Pancreas (tissue), 10 donors: ENCODE results near the gene IL1F10. TPM values are rescaled to one million over a fixed set of nuclear protein-coding genes. Genes with fewer than 3 reads are reported as not detected.

Experiments
- ATAC-seq, 4 donors: fragments of 200-7000 bp; cut with Tn5 transposase; one replicate each; pipeline versions ENCODE4 v1.8.0 to v1.9.1; 2020; ENCODE audit warnings: mild to moderate bottlenecking in 4 of 4, moderate library complexity in 4 of 4
- DNase-seq, 6 donors: peaks; one replicate each; pipeline ENCODE4 v3.0.0-alpha.2; 2020
- FAIRE-seq: peaks from 2 replicates; lab custom pipeline; 2012; peaks lifted over from hg19 to GRCh38; lab: Jason Lieb, UNC
- H3K27ac ChIP-seq, 4 donors: fragments of 200-600 bp; sonication (generic); 1 replicate in 3 of 4; 2 replicates in 1 of 4; pipeline versions ENCODE4 v1.5.0 to v1.8.0; 2020
- H3K27me3 ChIP-seq, 4 donors: fragments of 200-600 bp; one replicate each; pipeline ENCODE4 v1.8.0; 2021
- H3K36me3 ChIP-seq, 3 donors: fragments of 200-600 bp; sonication (generic) in 1 of 3; one replicate each; pipeline versions ENCODE4 v1.5.0 to v1.8.0; 2020 to 2021
- H3K4me1 ChIP-seq, 3 donors: fragments of 200-600 bp; one replicate each; pipeline ENCODE4 v1.8.0; 2021
- H3K4me3 ChIP-seq, 4 donors: fragments of 200-600 bp; sonication (generic) in 2 of 4; one replicate each; pipeline versions ENCODE4 v1.5.0 to v1.8.0; 2020 to 2021
- H3K9me3 ChIP-seq, 4 donors: fragments of 200-600 bp; one replicate each; pipeline ENCODE4 v1.8.0; 2021
- WGBS, 2 donors: extraction: QIAGEN DNeasy Blood & Tissue Kit; methylation state at CpG; one replicate each; pipeline ENCODE4 v1.1.7; 2013; 5-methylcytosine and 5-hydroxymethylcytosine counted together
- intact Hi-C, 3 donors: fragments of 100-400 bp; cut with DNase I; formaldehyde crosslinking; loops; one replicate each; pipeline versions ENCODE4 v1.11.1 to v1.14.2; 2022
- polyA plus RNA-seq, 2 donors: library from polyadenylated mRNA; stranded (reverse); fragments of 200-250 nt; gene quantifications; one replicate each; pipeline ENCODE4 v1.2.3, GENCODE V29; 2013
- total RNA-seq, 6 donors: library from RNA; stranded (reverse); fragmentation: NEBNext Ultra II Directional in 4 of 6; extraction: Animal tissue kit (Norgen Biotek cat#: 25700) in 4 of 6; gene quantifications; one replicate each; pipeline versions ENCODE4 v1.2.1 to v1.2.4, GENCODE V29; 2021 to 2023
- TF ChIP-seq, protein P1 (sequence below), 4 donors: fragments of 200-600 bp; sonication (generic) in 3 of 4; IDR thresholded peaks; one replicate each; pipeline versions ENCODE4 v1.5.0 to v1.8.0; 2021; ENCODE audit warnings: antibody characterized with exemption in 4 of 4
- donor health status: healthy with polysubstance abuse.
- donor health status: DM: no; HTN: no; CAD: no; lungs with moderate emphysema.
- donor health status: DM: no; HTN: no; CAD: no.
- donor health status: control.
- donor health status: control.
- donor health status: Bipolar disorder and iron deficiency.
- donor health status: DM: yes; HTN: yes; CAD: no.
- donor health status: DM: no; HTN: no; CAD: no.
- donor health status: DM: no; HTN: no; CAD: no.
- donor health status: DM: yes; HTN: yes; CAD: no.

The IL1F10 gene
- total and polyA plus RNA-seq, 8 donors: not detected

GRCh38 chr2:113077921-113078320 is 10.2 kb downstream of the IL1F10 start:
- TF ChIP-seq, protein P1, sequence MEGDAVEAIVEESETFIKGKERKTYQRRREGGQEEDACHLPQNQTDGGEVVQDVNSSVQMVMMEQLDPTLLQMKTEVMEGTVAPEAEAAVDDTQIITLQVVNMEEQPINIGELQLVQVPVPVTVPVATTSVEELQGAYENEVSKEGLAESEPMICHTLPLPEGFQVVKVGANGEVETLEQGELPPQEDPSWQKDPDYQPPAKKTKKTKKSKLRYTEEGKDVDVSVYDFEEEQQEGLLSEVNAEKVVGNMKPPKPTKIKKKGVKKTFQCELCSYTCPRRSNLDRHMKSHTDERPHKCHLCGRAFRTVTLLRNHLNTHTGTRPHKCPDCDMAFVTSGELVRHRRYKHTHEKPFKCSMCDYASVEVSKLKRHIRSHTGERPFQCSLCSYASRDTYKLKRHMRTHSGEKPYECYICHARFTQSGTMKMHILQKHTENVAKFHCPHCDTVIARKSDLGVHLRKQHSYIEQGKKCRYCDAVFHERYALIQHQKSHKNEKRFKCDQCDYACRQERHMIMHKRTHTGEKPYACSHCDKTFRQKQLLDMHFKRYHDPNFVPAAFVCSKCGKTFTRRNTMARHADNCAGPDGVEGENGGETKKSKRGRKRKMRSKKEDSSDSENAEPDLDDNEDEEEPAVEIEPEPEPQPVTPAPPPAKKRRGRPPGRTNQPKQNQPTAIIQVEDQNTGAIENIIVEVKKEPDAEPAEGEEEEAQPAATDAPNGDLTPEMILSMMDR (IDR thresholded peaks at IDR 0.05): no peak
- H3K36me3 ChIP-seq: no peaks in the 10 kb centered on the region
- peak overlapping the region in 1 of 4 donors; percentile 13 for H3K27ac ChIP-seq
- WGBS, 2 donors: 76 to 88% methylated on average over 1 of the region's 1 CpG
- no peaks in the 10 kb centered on the region for H3K4me1 ChIP-seq
- ATAC-seq (peak in 1 of 4 donors; percentile 60), FAIRE-seq (no peak), DNase-seq (no peak)
- intact Hi-C loops: no loop called here
- no peaks in the 10 kb centered on the region for H3K27me3 ChIP-seq
- H3K4me3 ChIP-seq: no peak overlapping the region
- no peaks in the 10 kb centered on the region for H3K9me3 ChIP-seq

- 63 to 66% methylated on average over 6 of the region's 6 CpGs for WGBS, 2 donors
- intact Hi-C loops: no loop called here
- Histone ChIP-seq H3K36me3 (no peaks in the 10 kb centered on the region), H3K4me1 (no peaks in the 10 kb centered on the region), H3K4me3 (no peak overlapping the region), H3K27ac (peak overlapping the region in 1 of 4 donors; percentile 13), H3K27me3 (no peaks in the 10 kb centered on the region), H3K9me3 (no peaks in the 10 kb centered on the region)
- DNase-seq (no peak), ATAC-seq (peak; percentile 43 to 74 (median 66)), FAIRE-seq (no peak)
- TF ChIP-seq, protein P1 (IDR thresholded peaks at IDR 0.05): no peak
Observed at GRCh38 chr2:113078350-113078839, 10.6 kb downstream of the IL1F10 start.

GRCh38 chr2:113079131-113079530 is 11.4 kb downstream of the IL1F10 start:
- DNase-seq (no peak), FAIRE-seq (no peak), ATAC-seq (no peak)
- Histone ChIP-seq H3K36me3 (no peaks in the 10 kb centered on the region), H3K4me3 (no peak overlapping the region), H3K27me3 (no peaks in the 10 kb centered on the region), H3K27ac (no peak overlapping the region), H3K4me1 (no peaks in the 10 kb centered on the region), H3K9me3 (no peaks in the 10 kb centered on the region)
- TF ChIP-seq, protein P1 (IDR thresholded peaks at IDR 0.05): no peak
- intact Hi-C loops: no loop called here
- 81 to 85% methylated on average over 4 of the region's 4 CpGs for WGBS, 2 donors

GRCh38 chr2:113080134-113080533 is 12.4 kb downstream of the IL1F10 start:
- WGBS, 2 donors: 63 to 64% methylated on average over 9 of the region's 9 CpGs
- peak in 2 of 4 donors; percentile 30 to 46 for ATAC-seq
- no peaks in the 10 kb centered on the region for H3K27me3 ChIP-seq
- H3K4me3 ChIP-seq: no peak overlapping the region
- DNase-seq: no peak
- TF ChIP-seq, protein P1 (IDR thresholded peaks at IDR 0.05): peak in 3 of 4 donors; percentile 7 to 22 (median 14)
- intact Hi-C loops: no loop called here
- H3K36me3 ChIP-seq: no peaks in the 10 kb centered on the region
- H3K4me1 ChIP-seq: no peaks in the 10 kb centered on the region
- FAIRE-seq: no peak
- H3K9me3 ChIP-seq: no peaks in the 10 kb centered on the region
- H3K27ac ChIP-seq: no peak overlapping the region

DNA sequence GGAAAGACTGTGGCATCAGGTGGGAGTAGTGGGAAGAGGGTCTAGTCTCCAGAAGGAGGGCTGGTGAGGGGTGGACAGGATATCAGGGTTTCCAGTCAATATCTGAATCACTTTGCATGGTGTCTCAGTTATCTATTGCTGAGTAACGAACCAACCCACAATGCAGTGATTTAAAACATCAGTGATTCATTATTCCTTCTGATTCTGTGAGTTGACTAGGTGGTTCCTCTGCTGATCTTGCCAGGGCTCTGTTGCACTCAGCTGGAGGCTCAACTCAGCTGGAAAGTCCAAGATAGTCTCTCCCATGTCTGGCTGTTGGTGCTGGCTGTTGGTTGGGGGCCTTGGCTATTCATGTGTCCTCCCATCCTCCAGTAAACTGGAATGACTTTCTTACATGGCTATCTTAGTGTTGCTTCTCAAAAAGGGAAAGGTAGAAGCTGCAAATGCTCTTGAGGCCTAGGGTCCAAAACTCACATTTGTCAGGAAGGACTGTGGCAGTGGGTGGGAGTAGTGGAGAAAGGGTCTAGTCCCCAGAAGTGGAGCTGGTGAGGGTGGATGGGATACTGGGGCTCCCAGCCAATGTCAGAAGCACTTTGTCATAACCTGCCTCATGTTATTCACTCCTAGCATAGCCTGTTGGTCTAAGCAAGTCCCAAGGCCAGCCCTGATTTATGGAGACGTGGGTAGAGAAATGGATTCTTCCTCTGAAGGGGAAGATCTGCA is 13.9 kb downstream of the IL1F10 start:
- no peaks in the 10 kb centered on the region for H3K9me3 ChIP-seq
- no peak for FAIRE-seq
- intact Hi-C loops: no loop called here
- H3K27me3 ChIP-seq: no peaks in the 10 kb centered on the region
- H3K36me3 ChIP-seq: no peaks in the 10 kb centered on the region
- 74 to 86% methylated on average over 2 of the region's 2 CpGs for WGBS, 2 donors
- no peak for DNase-seq
- no peak for ATAC-seq
- TF ChIP-seq, protein P1 (IDR thresholded peaks at IDR 0.05): no peak
- no peak overlapping the region for H3K27ac ChIP-seq
- H3K4me1 ChIP-seq: no peaks in the 10 kb centered on the region
- H3K4me3 ChIP-seq: no peak overlapping the region
